A673 (cell line): Measurements from ENCODE around the gene ABCA4.

Source experiments
- EZH2 ChIP-seq: fragments of 200-600 bp; sonication (generic); IDR thresholded peaks from 2 replicates; pipeline ENCODE4 v1.6.1; 2017; ENCODE audit warnings: borderline replicate concordance, low read depth, mild to moderate bottlenecking, mixed read lengths, antibody characterized with exemption, low read length; ENCODE audit not compliant: poor library complexity, severe bottlenecking
- TF ChIP-seq, protein P1 (sequence below): fragments of 300-800, 200-600 bp; sonication (generic); conservative IDR thresholded peaks from 2 replicates; pipeline ENCODE4 v1.5.1; 2017; ENCODE audit warnings: low read depth, mild to moderate bottlenecking, antibody characterized with exemption, low read length, moderate library complexity, mixed read lengths

DNA sequence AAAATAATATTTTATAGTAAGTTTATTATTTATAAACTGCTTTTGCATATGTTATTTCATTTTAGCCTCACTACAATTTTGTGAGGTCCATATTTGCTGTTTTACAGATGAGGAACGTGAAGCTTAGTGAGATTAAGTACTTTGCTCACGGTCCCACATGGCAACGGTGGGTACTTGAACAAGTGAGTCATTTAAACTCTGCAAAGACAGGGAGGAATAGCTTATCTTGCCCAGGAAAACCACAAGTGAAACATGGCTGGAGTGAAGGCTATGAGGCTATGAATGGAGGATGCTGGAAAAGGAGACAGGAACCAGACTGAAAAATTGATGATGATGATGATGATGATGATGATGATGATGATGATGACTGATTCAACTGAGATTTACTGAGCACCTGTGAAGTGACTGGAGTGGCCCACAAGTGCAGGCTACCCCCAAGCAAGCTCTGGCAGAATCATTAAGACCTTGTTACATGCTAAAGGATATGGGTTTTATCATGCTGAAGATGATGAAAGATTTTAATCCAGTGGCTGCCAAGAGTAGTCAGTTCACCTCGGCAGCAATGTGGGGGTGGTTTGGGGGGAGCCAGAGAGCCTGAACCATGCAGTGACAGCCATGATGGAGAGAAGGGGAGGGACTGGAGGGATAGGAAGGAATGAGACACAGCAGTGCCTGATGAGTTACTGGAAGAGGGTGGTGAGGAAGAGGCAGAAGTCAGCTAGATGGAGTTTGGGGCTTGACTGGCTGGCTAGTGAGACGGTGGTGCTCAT, 1.4 kb upstream of the ABCA4 start:
- TF ChIP-seq, protein P1, sequence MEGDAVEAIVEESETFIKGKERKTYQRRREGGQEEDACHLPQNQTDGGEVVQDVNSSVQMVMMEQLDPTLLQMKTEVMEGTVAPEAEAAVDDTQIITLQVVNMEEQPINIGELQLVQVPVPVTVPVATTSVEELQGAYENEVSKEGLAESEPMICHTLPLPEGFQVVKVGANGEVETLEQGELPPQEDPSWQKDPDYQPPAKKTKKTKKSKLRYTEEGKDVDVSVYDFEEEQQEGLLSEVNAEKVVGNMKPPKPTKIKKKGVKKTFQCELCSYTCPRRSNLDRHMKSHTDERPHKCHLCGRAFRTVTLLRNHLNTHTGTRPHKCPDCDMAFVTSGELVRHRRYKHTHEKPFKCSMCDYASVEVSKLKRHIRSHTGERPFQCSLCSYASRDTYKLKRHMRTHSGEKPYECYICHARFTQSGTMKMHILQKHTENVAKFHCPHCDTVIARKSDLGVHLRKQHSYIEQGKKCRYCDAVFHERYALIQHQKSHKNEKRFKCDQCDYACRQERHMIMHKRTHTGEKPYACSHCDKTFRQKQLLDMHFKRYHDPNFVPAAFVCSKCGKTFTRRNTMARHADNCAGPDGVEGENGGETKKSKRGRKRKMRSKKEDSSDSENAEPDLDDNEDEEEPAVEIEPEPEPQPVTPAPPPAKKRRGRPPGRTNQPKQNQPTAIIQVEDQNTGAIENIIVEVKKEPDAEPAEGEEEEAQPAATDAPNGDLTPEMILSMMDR: no peak
- no peak for TF ChIP-seq EZH2
